Measurements from ENCODE around the gene TRAM2.

Gene TRAM2

DNA sequence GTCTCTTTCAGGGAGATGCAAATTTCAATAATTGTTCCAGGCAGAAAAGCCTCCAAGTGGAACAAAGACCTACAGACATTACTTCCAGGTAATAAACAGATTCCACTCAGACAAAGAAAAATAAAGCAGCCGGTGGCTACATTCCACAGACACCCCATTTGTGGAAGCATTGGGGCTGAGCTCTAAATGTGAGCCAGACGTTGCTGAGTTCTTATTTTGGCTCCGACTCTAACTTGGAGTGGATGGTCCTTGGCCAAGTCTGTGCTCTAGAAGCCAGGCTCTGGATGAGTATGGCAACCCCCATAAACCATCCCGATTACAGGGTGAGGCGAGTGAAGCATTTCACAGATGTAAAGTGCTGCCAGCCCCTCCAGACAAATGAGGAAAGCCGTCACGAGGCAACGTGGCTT is 6.6 kb downstream of the TRAM2 start:
- no peak for DNase-seq (ENCODE audit: low spot score)

DNA sequence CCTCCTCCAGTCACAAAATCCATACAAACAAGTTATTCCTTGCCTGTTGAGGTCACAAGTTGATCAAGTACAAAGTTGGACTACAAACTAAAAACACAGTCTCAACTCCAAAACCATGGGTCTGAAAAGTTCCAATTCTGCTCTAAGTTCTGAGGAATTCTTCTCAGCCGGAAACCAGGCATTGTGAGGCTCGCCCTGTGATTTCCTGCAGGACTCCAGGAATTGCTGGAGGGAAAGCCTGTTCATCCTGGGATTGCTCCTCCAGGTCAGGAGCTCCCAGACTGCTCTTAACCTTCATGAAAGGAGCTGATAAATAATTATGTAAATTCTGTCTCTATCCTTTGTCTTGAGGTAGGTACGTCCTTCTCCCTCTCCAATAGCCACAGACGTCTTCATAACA is 8.5 kb downstream of the TRAM2 start:
- DNase-seq (ENCODE audit: low spot score), result no peak

GRCh38 chr6:52566853-52567279 is 10.0 kb downstream of the TRAM2 start:
- DNase-seq (ENCODE audit: low spot score), result no peak

- DNase-seq (ENCODE audit: low spot score), result no peak
Measured at GRCh38 chr6:52566201-52566600, 10.7 kb downstream of the TRAM2 start.

GRCh38 chr6:52564856-52565255 is 12.0 kb downstream of the TRAM2 start:
- DNase-seq (ENCODE audit: low spot score), result no peak

- no peak for DNase-seq (ENCODE audit: low spot score)
Measured at GRCh38 chr6:52562911-52563310, 13.9 kb downstream of the TRAM2 start.

DNA sequence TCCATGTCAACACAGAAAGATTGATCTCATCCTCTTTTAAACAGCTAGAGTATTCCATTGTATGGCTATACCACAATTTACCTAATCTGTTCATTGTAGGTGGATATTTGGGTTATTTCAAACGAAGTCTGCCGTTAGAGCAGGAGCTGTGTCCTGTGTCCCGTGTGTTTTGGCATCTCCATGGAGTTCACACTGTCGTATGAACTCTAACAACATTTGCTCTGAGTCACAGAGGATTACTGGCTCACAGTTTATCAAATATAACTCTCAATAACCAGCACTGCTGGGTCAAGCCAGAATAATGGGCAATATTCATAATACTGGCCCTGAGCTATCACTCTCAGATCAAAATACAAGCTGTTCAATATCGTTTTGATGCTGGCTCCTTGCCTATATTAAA is 16.4 kb downstream of the TRAM2 start:
- DNase-seq (ENCODE audit: low spot score), result no peak

DNA sequence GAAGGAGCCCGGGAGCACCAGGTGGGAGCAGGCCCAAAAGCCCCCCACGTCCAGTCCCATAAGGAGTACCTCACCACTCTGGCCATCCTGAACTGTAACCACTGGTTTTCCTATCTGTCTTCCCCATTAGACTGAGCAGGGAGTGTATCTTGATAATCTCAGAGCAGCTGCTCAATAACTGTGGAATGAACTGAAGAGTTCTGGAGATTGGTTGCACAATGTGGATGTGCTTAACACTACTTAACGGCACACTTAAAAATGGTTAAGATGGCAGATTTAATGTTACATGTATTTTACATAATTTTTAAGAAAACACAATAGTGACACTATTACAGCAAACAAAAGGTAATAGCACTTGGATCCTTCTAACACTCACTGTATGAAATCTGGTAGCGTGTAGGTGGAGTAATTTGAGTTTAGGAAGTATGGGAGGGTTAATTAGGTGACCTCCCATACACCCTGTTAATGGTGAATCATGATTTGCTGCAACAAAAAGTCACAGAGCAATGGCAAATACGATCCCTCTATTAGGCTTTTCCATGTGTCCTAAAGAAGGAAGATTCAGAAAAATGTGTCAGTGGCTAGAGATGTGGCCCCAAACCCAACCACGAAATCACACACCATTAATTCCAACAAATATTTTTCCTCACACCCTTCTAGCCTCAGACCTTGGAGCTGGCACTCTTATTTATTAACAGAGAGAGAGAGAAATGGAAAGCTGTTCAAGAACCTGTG is 18.4 kb downstream of the TRAM2 start:
- DNase-seq (ENCODE audit: low spot score), result no peak

- no peak for DNase-seq (ENCODE audit: low spot score)
Measured at GRCh38 chr6:52557389-52558265, 19.2 kb downstream of the TRAM2 start.

GRCh38 chr6:52555518-52556233 is 21.2 kb downstream of the TRAM2 start:
- no peak for DNase-seq (ENCODE audit: low spot score)

GRCh38 chr6:52554684-52555280 is 22.1 kb downstream of the TRAM2 start:
- no peak for DNase-seq (ENCODE audit: low spot score)

GRCh38 chr6:52553719-52554118 is 23.1 kb downstream of the TRAM2 start:
- no peak for DNase-seq (ENCODE audit: low spot score)

DNA sequence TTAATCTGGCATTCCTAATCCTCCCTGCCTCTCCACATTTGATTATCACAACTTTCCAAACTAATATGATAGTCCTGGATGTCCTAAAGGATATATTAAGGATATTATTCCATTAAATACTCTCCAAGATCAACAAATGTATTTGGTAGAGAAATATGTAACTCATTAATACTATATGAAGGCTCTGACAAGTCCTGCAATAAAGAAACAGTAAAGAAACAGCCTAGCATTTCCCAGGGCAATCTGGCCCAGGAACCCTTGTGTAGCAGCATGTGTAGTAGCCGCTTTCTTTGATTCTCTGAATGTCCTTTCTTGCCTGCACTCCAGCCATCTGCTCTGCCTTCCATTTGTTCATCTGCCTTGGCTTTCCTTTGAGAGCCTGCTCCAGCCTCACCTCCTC is 23.7 kb downstream of the TRAM2 start:
- DNase-seq (ENCODE audit: low spot score), result no peak

GRCh38 chr6:52552278-52552643 is 24.6 kb downstream of the TRAM2 start:
- DNase-seq (ENCODE audit: low spot score), result no peak

DNA sequence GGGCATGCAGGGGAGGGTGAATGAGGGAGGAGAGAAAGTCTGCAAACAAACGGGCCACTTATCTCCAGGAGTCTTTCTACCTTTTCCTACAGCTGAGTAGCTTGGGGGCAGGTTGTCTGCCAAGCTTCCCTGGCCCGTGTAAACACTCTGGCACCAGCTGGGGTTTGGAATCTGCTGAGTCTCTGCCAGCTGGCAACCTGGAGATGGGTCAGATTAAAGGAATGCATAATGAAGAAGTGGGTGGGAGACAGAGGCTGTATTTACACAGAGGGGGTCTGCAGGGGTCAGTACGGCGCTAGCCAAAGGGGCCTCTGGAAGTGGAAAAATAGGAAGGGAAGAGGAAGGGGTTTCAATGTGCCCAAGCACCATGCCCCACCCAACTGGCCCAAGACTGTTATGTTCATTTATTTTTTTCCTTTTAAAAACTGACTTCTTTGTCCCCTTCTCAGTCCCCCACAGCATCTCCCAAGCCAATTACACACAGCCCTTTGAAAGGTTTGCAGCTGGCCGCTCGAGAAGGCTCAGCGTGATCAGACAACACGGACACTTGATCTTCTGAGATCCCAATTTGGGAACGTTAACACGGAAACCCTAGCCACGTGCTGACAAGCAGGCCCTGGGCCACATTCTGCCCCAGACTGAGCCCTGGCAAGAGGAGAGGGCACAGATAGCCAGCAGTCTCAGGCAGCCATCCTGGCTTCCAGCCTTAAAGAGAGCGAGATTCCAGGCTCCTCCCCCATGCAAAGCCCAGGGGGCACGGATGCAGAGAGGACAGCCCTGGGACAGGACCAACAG is 25.2 kb downstream of the TRAM2 start:
- no peak for DNase-seq (ENCODE audit: low spot score)

- no peak for DNase-seq (ENCODE audit: low spot score)
Measured at GRCh38 chr6:52550870-52551269, 26.0 kb downstream of the TRAM2 start.

GRCh38 chr6:52550014-52550575 is 26.8 kb downstream of the TRAM2 start:
- DNase-seq (ENCODE audit: low spot score), result no peak

GRCh38 chr6:52549428-52549827 is 27.4 kb downstream of the TRAM2 start:
- DNase-seq (ENCODE audit: low spot score), result no peak

DNA sequence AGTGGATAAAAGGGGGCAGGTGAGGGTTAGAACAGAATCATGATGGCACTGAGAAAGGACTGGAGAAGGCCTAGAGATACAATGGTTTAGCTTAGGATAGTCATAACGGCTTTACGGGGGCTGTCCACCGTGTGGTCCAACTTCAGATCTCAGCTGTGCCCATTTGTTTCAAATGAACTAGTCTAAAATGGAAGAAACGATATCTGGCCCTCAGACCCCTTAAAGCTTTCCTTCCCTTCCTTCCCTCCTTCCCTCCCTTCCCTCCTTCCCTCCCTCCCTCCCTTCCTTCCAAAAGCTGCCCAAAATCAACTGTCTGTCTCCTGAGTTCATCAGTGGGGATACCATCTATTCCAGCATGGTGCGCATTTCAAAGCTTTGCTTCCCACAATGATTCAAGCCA is 27.9 kb downstream of the TRAM2 start:
- DNase-seq (ENCODE audit: low spot score), result no peak

DNA sequence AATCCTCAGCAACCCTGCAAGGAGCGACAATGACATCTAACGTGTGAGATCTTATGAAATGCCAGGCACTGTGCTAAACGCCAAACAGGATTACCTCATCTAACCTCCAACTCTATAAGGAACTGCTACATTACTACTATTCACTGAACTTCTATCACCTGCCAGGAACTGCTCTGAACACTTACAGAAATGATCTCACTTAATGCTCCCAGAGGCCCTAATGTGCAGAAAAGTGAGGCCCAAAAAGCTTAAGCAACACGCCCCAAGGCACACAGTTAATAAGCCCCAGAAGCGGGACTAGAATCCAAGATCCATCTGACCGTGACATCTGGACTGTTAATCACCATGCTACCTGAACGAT is 28.5 kb downstream of the TRAM2 start:
- DNase-seq (ENCODE audit: low spot score), result no peak

- DNase-seq (ENCODE audit: low spot score), result no peak
Measured at GRCh38 chr6:52547647-52548352, 29.1 kb downstream of the TRAM2 start.
